NCI-H1048 (cell line): ENCODE measurements around the gene ARL4D.

Source experiments
- DNase-seq: peaks from one replicate; lab custom pipeline; 2025; lab: John Stamatoyannopoulos, UW

Gene ARL4D

DNA sequence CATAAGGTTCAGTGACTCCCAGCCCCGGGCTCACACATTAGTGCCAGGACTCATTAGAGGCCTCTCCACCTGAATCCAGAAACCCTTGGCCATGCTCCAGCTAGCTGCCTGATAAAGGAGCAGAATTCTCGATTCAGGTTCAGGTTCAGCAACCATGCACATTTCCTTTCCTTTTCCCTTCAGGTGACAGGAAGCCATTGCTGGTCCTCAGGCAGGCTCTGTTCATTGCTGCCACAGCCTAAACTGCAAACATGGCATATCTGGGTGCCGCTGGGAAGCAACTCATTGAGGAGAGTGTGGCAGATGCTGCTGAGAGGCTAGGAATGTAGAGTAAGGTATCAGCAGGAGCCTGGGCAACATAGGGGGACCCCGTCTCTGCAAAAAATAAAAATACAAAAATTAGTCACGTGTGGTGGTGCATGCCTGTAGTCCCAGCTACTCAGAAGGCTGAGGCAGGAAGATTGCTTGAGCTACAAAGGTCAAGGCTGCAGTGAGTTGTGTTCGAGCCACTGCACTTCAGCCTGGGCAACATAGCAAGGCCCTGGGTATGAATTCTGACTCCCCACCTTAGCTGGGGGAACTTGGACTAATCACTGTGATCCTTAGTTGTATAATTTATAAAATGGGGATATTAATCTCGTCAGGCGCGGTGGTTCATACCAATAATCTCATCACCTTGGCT is 28.7 kb downstream of the ARL4D start:
- DNase-seq: no peak

DNA sequence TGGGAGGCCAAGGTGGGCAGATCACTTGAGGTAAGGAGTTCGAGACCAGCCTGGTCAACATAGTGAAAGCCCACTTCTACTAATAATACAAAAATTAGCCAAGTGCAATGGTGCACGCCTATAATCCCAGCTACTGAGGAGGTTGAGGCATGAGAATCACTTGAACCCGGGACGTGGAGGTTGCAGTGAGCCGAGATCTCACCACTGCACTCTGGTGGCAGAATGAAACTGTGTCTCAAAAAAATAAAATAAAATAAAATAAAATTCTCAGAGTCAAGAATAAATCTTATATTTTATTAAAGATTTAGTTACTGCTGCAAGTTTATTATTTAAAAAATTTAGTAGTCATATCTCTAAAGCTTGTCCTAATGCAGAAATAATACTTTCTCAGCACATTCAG is 29.7 kb downstream of the ARL4D start:
- DNase-seq: no peak

DNA sequence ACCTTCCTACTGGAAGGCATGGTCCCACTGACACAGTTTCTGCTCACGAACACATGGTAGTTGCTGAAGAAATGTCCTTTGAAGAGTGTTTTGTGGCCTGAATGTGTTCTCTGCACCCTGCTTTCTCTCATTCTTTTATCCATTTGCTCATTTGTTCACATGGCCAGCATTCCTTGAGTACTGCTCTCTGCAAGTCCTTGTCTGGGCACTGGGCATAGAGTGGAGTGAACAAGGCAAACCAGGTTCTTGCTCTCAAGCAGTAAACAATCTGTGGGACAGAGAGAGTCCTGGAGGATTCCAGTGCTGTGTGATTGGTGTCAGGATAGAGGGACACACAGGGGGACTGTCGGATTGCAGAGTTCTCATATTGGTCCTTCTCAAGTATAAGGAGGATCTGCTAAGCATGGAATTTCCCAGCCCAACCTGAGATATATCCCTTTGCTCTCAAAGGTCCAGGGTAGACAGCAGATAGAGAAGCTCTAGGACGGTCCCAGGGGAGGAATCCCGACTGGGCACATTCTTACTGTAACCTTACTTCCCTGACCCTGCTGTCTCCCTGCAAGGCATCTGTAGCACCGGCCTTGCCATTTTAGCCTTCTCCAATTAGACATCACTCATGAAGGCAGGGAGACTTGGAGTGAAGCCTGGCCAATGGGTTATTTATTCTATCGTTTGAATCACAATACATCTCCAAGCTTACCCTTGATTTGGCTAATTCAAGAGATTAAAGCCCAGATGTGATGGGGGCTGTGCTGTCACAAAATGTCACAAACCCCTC is 32.3 kb downstream of the ARL4D start:
- no peak for DNase-seq

DNA sequence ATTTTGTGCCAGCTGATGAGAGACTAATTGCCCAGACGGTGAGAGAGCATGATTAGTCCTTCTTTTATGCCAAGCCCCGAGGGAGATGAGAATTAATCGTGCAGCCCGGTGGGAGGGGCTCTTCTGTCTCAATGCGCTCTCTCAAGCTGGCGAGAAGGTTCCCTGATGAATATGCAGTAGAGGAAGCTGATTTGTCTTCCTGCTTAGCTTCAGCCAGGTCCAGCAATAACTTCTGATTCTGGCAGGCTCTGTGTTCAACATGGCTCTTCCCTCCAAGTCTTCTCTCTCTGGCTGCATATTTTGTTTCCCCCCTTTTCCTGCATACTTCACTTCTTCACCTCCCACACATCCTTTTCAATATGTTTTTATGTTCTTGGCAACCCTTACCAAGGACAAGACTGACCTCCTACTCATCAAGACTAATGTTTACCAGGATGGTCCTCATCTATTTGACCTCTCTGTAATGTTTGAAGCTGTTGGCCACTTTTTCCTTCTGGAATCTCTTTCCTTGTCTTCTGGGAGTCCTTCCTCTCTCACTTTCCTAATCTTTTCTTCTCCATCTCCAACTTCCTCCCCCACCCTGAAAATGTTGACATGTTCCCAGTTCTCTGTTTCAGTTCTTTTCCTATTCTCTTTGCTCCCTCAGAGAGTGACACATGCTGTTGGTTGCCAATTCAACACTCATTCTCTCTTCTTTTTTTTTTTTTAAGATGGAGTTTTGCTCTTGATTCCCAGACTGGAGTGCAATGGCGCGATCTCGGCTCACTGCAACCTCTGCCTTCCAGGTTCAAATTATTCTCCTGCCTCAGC is 33.1 kb downstream of the ARL4D start:
- no peak for DNase-seq

DNA sequence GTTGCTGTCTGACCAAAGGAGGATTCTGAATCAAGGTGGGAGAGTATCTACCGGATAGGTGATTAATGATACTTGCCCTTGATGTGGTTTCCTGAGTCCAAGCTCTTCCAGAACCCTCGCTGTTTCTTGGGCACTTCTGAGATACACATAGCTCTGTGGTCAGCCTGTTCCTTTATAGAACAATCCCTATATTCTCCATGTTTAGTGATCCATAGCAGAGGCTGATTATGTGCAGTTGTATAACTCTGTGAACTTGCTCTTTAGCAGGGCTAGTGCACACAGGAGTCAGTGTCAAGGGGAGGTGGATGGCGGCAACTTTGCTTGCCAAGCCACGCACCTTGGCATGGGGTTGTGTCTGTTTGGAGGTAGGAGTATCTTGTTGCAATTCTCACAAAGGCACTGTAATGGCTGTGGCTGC is 36.1 kb downstream of the ARL4D start:
- no peak for DNase-seq

DNA sequence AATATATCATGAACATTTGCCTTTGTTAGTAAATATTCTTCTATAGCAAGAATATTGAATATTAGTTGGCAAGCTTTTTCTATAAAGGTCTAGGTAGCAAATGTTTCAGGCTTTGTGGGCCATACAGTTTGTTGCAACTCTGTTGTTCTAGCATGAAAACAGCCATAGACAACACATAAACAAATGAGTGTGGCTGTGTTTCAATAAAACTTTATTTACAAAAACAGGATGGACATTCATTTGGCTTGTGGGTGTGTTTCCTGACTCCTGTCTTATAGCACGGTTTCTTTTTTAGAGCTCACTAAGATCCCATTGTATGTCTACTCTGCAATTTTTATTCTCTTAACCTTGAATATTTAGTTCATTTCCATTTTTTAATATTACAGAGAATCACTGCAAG is 39.0 kb downstream of the ARL4D start:
- no peak for DNase-seq

DNA sequence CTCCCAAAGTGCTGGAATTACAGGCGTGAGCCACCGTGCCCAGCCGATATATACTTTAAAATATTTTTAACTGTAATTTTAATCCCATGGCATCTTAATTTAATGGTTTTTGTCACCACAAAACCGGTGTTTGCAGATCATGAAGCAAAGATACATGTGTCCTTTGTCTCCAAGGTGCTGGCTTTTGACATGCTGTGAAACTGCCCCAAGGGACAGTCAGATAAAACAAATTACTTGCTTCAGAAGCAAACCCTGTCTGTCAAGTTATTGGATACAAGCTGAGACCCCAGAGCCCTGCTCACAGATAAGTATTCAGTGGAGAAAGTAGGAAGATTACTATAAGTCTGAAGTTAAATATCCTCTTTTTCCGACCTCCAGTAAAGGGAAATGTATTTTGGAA is 39.8 kb downstream of the ARL4D start:
- no peak for DNase-seq

DNA sequence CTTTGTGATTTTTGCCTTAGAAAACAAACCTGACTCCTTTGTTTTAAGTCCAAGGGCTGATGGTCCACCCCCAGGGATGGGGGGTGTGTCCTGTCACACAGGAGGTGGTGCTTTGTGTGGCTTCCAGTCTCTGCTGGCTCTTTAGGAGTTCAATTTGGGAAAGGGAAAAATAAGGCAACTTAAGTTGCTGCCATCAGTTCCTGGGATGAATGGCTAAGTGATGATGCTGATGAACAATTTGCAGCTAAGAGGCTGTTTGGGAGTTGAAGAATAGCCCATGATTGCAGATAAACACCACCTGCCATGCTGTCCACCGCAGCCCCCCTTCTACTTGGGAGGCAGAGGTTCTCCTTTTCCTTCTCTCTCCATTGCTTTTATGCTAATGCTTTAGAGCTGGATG is 40.2 kb downstream of the ARL4D start:
- no peak for DNase-seq

DNA sequence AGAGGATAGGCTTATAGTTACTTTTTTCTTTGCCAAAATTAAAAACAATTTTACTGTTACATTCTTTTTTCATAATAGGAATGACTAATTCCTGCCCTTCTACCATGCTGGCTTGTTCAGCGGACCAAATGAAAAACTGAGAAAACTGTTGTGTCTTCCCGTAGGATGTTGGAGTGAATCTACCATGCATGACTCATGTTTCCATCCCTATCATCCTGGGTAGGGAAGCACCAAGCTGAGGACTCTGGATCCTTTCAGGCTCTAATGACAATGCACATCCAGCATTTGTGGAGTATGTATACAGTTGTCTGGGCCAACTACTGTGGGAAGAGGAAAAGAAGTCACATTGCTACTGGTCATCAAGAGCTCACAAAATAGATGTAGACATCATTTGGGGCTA is 43.9 kb downstream of the ARL4D start:
- no peak for DNase-seq

DNA sequence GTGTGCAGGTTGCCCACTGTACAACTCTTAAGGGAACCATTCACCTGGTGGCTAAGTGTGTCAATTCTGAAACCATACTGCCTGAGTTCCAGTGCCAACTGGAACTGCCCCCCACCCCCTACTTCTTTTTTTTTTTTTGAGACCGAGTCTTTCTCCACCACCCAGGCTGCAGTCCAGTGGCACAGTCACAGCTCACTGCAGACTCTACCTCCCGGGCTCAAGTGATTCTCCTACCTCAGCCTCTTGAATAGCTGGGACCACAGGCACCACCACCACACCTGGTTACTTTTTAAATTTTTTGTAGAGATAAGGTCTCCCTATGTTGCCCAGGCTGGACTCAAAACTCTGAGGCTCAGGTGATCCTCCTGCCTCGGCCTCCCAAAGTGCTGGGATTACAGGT is 44.6 kb downstream of the ARL4D start:
- DNase-seq: no peak

DNA sequence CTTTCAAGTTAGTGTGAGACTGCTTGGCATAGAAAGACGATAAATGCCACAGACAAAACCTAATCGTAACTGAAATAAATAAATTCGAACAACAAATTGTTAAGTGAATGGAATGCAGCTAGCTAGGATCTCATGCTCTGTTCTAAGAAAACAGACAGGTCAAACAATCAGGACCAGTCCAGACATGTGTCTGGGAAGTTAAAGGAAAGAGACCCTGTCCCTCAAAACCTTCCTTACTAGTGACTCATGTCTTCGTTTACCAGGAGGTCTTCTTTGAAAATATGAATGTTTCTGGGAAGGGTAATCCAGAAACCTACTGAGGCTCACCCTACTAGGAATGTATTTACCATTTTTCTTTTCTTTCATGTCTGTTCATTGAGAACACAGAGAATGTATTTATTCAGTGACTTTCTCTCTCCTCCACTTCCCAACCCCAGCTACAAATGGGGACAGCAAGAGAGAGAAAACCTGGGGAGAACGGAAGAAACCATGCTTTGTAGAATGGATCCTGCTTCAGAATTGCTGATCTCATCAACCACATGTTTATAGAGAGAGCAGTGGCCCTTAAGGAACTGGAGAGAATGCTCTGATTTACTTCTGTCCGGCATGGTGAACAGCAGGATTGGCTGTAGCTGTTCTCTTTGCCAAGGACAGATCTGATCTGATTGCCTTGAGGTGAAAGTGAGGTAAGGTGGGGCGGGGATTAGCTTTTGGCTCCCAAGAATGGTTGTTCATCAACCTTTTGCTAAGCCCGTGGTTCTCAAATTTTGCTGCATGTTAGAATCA is 45.6 kb downstream of the ARL4D start:
- no peak for DNase-seq

DNA sequence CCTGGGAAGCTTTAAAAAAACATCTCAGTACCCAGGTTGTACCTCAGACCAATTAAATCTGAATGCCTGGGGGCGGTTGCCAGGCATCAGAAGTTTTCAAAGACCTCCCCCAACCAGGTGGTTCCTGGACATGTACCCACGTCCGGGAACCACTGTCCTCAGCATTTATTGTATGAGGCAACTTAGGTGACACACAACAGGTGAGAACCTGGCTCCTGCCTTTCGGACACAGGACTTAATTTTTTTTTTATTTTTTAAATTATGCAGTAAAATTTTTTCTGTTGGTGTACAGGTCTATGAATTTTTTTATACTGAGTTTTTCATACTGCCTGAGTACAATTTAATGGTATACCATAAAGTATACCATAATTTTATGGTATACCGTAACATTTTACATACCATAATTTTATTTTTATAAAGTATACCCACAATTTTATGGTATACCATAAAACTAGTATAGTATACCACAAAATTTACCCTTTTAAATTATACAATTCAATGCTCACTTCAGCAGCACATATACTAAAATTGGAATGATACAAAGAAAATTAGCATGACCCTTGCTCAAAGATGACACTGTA is 46.3 kb downstream of the ARL4D start:
- no peak for DNase-seq

DNA sequence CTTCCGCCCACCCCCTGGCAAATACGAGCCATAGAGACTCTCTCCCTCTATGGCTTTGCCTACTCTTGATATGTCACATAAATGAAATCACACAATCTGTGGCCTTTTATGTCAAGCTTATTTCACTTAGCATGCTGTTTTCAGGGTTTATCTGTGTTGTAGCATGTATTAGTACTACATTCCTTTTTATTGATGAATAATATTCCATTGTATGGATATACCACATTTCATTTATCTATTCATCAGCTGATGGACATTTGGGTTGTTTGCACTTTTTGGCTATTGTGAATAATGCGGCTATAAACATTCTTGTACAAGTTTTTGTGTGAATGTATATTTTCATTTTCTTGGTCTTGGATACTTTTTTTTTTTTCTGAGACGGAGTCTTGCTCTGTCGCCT is 48.0 kb downstream of the ARL4D start:
- DNase-seq: no peak

DNA sequence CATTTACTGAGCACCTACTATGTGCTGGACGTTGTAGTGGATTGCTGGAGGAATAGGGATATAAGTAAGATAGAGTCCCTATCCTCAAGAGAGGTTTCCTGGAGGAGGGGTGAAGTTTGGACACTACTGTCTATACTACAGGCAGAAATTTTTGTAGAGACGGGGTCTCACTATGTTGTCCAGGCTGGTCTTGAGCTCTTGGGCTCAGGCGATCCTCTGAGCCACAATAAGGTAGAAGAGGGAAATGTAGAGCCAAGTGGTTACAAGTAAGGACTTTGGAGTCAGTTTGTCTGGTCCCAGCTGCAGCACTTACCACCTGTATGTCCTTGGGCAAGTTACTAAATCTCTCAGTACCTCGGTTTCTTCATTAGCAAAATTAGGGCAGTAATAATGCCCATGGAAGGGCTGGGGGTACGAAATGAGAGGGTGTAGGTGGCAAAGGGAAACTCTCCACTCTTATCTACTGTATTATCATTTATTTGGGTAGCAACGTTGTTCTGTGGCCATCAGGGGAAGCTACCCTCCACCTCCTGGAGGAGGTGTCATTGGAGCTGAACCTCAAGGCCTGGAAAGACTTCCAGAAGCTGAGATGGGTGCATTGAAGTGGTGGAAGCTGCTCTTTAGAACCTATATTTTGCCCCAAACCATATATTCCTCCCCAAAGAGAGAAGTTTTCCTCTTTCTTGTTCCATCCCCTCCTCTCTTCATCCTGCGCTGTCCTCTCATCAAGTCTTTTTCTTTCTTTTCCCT is 50.1 kb downstream of the ARL4D start:
- DNase-seq: no peak

DNA sequence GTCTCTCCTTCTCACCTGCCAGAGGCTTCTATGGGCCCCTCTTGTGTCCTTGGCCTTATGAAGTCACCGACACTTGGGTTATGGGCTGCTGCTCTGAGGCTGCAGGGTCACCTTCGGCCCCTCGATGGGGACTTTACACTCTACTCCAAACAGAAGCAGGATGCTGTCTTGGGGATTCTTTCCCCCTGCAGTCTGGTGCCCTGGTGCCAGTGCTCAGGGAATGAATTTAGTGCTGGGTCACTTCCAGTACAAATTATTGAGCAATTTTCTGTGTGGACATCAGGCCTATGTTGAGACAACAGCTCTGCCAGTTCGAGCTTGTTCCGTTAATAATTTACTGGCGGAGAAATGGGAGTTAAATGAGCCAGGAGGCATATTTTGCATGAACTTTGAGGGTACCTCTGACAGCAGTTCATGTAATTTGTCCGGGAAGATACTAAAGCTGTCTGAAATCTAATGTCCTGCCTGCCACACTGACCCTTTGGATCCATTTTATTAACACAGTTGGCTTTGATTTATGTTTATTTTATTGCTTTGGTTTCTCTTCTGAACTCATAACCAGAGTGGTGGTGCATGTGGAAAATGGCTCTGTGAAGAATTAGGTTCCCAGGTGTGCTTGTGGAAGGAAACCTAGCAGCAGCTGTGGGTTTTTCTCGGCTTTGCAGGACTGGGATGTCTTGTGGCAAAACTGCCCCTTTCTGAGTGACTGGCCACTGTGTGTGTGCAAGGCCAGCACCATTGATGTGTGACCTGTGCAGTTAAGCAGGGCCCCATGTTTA is 50.9 kb downstream of the ARL4D start:
- no peak for DNase-seq
